IPS-NIHi11 (cell line): ENCODE results near the gene C12orf57.

Source experiments
- DNase-seq: peaks from one replicate; pipeline ENCODE4 v3.0.0; 2012; ENCODE audit warnings: mixed read lengths, low spot score

The C12orf57 gene

DNA sequence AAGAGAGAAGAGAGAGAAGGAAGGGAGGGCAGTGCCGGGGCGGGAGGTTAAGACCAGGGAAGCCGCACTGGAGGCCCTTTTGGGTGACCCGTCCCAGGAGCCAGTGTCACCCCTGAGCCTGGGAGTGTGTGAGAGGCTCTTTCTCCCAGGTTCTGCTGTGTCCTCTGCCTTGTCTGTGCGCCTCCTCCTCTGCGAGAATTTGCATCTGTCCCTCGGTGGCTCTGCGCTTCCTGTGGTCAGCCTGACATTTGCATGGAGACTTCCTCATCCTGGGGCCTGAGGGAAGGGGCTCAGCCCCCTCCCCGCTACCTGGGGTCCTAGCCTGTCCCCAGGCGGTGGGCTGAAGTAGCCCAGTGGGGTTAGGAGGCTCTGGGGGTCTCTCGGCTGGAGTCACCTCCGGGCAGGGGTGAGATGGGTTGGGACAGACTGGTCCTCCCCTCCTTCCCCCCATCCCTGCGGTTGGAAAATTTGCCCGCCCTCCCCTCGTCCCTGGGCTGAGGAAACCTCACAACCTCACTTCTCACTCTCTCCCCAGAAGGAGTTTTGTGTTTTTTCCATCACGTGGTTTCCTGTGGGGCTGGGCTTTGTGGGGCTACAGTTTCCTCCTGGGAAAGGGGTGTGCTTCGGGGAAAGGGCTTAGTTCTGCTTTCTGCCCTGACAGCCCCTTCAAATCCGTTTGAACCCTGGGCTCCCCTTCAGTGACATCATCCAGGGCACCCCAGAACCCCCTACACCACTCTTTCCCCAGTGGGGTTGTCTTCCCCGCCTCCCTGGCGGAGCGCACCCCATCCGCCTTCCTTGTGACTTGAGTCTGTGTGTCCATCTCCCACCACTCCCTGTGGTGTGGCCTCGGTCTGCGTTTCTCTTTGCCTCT lies 9.9 kb downstream of the C12orf57 start:
- DNase-seq = no peak

DNA sequence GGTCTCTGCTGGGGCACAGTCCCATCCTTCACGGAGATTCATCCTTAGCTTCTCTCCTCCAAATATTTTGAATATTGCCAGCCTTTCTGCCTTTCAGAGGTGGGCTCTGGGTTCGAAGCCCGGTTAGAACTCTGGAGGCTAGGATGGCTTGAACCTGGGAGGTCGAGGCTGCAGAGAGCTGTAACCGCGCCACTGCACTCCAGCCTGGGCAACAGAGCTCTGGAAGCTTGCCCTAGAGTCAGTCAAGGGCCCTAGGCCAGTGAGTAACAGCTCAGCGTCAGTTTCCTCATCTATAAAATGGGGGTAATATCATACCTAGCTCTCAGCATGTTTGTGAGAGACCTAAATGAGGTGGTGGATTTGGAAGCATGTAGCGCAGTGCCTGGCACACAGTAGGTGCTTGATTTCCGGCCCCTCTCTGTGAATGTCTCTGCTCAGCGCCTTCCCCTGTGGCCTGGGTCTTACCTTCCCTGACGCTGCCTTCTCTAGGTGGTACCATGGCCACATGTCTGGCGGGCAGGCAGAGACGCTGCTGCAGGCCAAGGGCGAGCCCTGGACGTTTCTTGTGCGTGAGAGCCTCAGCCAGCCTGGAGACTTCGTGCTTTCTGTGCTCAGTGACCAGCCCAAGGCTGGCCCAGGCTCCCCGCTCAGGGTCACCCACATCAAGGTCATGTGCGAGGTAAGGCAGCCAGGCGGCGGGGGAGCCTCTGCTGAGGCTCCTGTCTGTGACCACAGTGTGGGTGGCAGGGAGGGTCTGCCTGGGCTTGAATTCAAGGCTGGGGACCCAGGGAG lies 10.7 kb downstream of the C12orf57 start:
- no peak for DNase-seq

DNA sequence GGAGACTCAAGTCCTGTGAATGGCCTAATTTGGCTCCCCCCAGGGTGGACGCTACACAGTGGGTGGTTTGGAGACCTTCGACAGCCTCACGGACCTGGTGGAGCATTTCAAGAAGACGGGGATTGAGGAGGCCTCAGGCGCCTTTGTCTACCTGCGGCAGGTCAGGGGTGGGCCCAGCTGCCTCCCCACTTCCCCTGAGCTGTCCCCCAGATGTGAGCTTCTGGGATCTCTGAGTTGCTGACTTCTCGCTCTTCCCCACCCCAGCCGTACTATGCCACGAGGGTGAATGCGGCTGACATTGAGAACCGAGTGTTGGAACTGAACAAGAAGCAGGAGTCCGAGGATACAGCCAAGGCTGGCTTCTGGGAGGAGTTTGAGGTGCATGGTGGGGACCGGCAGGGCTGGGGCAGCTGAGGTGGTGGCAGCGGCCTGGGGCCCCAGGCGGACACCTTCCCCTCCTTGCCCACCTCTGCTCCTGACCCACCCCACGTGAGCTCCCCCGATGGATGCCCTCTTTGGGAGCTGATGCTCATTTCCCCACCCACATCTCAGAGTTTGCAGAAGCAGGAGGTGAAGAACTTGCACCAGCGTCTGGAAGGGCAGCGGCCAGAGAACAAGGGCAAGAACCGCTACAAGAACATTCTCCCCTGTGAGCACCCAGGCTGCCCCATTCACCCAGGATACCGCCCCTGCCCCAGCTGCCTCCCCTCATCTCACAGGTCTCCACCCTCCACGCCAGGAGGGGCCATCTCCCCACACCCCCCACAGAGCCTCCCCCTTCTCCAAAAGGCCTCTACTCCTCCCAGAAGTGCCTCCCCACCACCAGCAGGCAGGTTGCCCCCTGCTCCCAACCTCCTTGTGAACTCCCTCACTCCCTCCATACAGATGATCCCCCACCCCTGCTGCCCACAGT lies 11.5 kb downstream of the C12orf57 start:
- DNase-seq = no peak

DNA sequence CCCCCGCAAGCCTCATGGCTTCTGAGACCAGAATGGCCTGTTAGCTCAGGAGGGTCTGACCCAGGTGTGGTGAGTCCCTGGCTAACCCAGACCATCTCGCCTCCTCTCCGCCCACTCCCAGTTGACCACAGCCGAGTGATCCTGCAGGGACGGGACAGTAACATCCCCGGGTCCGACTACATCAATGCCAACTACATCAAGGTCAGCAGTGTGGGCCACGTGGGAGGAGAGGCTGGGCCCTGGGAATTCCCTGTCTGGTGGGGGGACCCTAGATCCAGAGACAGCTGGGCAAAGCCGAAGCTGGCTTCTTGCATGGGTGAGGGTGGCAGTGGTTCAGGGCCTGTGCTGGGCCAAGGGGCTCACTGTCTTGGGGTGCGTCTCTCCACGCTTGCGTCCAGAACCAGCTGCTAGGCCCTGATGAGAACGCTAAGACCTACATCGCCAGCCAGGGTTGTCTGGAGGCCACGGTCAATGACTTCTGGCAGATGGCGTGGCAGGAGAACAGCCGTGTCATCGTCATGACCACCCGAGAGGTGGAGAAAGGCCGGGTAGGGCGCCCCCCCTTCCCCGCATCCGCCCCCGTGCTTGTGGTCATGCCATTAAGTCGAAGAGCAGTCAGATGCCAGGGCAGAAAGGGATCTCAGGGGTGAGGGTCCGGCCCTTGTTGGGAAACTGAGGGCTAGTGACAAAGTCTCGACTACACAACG lies 12.4 kb downstream of the C12orf57 start:
- no peak for DNase-seq

DNA sequence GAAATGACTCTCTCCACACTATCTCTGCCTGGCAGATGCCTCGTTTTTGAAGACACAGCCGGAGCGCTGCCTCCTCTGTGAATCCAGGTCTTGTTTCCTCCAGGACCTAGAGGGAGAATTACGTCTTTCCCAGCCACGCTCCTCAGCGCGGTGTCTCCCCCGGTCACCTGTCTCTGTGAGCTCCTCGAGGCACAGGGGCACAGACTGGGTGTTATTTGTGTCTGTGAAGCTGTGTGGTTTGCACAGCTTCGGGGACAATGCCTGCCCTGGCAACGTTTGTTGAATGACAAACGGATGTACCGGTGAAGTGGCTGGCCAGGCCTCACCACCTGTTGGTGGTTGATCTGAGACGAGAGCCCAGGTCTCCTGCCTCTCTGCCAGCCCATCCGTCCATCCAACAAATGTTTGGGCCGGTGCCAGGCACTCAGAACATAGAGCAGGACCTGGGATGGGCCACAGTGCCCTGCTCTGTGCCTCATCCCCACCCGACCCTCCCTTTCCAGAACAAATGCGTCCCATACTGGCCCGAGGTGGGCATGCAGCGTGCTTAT lies 13.4 kb downstream of the C12orf57 start:
- no peak for DNase-seq

DNA sequence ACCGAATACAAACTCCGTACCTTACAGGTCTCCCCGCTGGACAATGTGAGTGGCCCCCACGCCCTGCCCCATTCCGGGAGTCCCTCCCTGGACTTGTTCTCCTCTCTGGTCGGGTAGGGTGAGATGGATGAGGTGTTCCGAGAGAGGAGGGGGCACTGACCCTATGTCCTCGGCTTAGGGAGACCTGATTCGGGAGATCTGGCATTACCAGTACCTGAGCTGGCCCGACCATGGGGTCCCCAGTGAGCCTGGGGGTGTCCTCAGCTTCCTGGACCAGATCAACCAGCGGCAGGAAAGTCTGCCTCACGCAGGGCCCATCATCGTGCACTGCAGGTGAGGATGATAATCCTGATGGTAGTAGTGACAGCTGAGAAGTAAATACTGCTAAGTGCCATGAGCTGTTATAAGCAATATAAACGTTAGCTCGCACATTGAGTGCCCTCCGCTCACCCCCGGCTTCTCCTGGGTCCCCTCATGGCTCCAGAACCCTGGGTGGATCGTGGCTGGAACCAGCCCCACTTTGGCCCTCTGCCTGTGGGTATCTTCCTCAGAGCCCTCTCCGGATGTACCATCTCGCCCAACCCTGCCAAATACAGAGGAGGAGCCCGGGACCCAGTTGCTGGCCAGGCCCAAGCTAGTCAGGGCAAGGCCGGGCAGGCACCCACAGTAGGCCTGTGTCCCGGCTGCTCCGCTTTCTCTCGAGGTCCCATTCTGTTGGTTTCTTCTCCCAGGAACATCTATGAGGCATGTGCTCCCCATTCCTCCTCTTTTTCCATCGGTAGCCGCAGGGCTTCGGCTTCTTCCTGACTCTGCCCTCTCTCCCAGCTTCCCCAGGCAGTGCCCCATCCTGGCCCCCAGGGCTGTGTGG lies 14.2 kb downstream of the C12orf57 start:
- no peak for DNase-seq

DNA sequence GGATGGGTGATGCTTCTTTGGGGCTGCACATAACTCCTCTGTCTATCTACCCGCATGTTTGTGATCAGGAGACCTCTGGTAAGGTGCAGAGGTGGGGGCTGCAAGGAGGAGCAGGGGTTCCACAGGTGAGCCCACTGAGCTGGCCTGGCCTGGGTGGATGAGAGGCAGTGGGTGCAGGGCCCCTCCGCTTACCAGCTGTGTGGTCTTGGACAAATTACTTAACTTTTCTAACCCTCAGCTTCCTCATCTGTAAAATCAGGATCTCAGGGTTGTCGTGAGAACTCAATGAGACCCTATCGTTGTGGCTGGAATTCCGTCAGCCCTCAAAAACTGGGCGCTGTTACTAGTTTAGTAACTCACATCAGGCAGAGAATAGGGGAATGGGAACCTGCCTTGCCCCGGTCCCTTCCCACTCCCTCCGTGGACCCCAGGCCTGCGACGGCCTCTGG lies 14.8 kb downstream of the C12orf57 start:
- DNase-seq = no peak

DNA sequence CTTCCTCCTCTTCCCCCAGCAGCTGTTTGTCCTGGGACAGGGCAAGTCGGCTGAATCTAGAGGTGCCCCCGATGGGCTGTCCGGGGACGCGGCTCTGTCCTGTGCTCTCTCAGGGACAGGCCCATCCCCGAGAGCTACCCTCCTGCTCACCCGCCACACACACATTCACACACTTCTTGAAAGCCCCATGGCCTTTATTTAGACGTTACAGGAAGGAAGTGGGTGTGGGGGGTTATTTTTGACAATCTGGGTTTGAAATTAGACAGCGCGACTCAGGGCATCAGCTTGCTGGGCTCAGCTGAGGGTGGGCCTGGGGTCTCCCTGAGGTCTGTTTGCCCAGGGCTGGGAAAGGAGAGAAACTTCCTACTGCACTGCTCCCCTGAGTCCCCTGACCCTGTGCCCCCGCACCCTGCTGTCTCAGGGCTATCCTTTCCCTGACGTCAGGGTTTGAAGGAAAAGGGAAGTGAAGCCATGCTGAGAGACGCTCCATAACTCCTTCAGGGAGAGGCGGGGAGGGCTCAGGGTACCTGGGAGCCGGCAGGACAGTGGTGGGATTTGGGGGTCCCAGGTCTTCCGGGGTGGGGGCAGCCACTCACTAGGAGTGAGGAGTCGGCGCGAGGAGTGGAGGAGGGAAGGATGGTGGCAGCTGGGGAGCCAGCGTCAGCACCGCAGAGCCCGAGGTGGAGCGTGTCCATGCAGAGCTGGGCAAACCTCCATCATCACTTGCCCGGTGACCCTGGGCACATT lies 15.4 kb downstream of the C12orf57 start:
- no peak for DNase-seq

DNA sequence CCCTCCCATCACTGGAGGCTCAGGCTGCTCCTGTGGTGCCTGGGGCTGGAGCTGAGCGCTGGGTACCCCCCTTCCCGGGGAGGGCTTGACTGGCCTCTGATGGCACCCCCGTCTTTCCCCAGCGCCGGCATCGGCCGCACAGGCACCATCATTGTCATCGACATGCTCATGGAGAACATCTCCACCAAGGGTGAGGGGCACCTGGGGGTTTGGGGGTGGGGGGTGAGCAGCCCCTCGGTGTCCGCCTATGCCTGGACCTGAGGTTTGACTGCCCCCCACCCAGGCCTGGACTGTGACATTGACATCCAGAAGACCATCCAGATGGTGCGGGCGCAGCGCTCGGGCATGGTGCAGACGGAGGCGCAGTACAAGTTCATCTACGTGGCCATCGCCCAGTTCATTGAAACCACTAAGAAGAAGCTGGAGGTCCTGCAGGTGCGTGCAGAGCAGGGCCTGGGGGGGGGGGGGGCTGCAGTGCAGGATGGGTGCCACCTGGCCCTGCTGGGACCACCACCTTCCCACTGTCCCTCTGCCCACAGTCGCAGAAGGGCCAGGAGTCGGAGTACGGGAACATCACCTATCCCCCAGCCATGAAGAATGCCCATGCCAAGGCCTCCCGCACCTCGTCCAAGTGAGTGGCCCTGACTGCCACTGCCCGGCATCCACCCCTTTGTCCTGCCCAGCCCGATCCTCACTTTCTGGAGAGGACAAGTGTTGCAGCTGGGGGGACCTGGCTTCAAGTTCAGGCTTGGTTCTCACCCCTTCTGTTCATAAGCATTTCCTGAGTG lies 16.2 kb downstream of the C12orf57 start:
- DNase-seq = no peak

DNA sequence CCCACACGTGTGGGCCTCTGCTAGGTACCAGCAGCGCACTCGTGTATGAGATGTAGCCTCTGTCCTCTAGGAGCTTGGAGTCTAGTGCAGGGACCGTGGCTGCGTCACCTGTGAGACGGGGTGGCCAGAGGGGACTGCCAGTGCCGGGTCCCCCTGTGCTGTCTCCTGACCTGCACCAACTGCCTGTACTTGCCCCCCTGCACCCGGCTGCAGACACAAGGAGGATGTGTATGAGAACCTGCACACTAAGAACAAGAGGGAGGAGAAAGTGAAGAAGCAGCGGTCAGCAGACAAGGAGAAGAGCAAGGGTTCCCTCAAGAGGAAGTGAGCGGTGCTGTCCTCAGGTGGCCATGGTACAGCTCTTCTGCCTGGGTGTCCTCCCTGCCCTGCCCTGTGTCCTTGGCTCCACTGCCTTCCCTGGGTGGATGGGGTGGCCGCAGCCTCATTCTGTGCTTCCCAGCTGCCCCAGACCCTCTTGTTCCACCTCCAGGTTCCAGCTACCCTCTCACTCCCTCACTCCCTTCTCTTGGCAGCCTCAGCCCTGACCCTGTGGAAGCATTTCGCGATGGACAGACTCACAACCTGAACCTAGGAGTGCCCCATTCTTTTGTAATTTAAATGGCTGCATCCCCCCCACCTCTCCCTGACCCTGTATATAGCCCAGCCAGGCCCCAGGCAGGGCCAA lies 16.9 kb downstream of the C12orf57 start:
- no peak for DNase-seq

DNA sequence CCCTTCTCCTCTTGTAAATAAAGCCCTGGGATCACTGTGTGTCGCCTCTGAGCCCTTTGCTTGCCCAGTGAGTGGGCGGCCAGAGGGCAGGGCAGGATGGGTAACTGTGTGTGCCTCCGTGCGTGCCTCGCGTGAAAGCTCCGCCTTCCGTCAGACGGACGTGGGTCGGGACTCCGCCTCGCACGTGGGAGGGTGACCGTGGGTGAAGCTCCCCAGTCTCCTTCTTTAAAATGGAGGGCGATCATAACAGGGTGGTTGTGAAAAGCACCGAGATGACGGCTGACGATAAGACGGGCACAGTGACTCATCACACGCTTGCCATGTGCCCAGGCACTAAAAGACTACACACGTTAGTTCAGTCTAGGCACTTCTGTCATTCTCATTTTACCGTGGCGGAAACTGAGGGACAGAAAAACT lies 17.5 kb downstream of the C12orf57 start:
- peak; percentile 37 for DNase-seq

DNA sequence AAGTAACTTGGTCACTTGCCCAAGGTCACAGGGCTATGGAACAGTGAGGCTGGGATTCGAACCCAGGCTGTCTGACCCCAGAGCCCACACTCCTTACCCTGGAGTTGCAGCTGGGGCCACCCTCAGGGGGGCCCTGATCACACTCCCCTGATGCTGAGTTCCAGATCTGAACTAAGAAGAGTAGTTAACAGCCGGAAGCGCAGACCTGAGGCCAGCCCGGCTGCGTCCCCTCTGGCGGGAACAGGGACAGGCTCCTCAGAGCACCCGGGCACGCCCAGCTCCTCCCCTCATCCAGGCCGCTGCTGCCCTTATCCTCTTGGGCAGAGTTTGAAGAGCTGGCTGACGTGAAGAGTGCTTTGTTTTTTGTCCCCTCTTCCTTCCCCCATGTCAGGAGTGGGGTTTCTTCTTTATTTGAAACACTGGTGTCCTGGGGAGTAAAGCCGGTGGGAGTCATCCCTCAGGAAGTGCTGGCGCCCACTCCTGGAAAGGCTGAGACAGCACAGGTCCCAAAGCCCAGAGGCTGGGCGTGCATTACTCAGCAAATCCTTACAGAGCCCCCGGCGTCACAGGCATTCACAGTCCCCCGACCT lies 18.0 kb downstream of the C12orf57 start:
- DNase-seq = peak; percentile 87

DNA sequence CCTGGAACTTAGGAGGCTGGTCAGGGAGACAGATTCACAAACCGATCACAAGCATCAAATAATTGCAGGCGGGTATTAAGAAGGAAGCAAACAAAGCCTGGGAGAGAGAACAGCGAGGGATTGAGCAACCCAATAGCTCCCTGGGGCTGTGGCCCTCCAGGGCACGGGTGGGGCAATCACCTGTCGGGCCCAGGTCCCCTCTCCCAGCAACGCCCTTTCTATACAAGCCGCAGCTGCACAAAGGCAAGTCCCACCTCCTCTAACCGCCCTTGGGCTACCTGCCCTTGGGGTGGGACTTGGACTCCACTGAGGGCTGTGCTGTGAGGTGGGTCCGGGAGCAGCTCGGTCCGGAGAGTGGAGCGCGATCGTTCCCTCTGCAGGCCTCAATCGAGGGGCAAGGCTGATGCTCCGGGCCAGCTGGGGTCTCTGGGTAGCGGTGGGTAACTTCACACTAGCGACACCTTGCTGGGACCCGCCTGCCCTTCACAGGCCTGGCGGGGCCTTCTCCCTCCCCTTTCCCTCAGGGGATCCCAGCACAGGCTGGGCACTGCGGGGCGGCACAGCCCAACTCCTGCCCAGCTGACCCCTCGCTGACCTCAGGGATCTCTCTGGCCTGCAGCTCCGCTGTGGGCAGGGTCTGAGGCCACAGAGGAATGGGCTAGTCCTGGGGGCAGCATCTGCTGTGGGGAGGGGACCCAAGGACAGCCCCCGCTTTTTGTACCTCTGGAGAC lies 18.6 kb downstream of the C12orf57 start:
- peak; percentile 35 for DNase-seq

DNA sequence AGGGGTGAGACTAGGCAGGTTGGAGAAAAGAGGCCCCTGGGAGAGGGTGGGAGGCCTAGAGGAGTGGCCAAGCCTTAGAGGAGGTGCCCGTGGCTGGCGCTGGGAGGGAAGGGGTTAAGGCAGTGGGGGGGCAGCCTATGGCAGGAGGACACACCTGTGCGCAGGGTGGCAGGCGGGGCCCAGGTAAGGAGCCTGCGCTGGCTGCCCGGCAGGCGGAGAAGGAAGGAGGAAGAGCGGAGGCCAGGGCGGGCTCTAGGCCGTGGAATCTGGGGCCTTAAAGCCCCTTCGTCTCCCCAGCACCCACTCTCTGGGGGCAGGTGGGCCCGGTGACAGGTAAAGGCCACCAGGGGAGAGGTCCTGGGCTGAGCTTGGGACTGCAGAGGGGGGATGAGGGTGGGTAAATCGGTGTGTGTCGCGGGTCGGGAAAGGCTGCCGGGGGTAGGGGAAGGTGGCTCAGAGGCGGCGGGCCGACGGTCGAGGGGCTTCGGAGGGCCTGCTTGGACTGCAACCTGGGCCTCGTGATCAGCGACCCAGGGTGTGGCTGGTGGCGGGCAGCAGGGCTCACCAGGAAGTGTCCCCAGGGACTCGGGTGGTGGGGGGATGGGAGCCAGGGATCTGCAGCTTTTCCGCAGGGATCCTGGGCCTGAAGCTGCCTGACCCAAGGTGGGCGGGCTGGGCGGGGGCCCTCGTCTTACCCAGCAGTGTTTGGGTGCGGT lies 19.4 kb downstream of the C12orf57 start:
- peak; percentile 77 for DNase-seq

DNA sequence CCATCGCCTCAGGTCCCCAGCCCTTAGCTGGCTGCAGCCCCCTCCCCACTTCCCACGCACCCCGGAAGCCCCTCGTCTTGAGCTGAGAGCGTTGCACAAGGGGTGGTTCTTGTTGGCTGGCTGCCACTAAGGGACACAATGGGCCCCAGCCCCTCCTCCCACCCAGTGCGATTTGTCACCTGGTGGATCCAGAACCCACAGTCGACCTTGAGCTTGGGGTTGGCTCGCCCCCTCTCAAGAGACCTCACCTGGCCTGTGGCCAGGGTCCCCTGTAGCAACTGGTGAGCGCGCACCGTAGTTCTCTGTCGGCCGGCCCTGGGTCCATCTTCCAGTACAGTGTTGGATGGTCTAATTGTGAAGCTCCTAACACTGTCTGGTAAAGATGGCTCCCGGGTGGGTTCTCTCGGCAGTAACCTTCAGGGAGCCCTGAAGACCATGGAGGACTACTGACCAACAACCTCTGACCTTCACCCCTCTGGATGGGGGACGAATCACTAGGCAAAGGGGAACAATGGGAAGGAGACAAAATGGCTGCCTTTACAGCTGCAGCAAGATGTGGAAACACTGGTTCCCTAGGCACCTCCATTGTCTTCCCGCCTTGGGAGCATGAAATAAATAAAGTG lies 20.1 kb downstream of the C12orf57 start:
- no peak for DNase-seq

DNA sequence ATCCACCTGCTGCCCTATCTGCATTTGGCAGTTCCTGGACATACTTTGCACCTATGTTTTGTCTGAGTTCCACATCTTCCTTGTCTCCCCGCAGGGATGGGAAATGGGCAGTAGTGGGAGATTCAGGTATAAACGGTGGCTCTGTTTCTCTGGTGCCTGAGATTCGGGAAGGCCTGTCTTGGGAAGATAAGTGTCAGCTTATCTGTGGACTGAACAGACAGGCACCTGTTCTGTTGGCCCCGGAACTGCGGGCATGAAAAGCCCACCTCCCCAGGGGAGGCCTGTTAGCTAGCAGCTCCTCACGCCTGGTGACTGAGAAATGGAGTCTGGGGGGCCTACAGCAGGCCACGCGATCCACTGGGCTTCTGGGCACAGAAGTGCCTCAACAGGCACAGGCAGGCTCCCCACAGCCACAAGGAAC lies 20.8 kb downstream of the C12orf57 start:
- no peak for DNase-seq
